GM12891 (cell line): ENCODE results near the gene AGXT2.

Experiments used
- POLR2A ChIP-seq: IDR thresholded peaks from 2 replicates; pipeline ENCODE4 v1.6.1; 2011; ENCODE audit warnings: low read depth, low read length, control low read depth
- POLR2AphosphoS5 ChIP-seq: IDR thresholded peaks from 2 replicates; pipeline ENCODE4 v1.6.1; 2011; ENCODE audit warnings: low read depth, low read length, control low read depth
- SPI1 ChIP-seq: IDR thresholded peaks from 2 replicates; pipeline ENCODE4 v1.6.1; 2011; ENCODE audit warnings: low read depth, low read length, control low read depth
- TAF1 ChIP-seq: IDR thresholded peaks from 2 replicates; pipeline ENCODE4 v1.6.1; 2011; ENCODE audit warnings: low read depth, low read length, control low read depth

GRCh38 chr5:35052838-35053237 is 5.1 kb upstream of the AGXT2 start:
- TF ChIP-seq POLR2A (no peak), TAF1 (no peak), POLR2AphosphoS5 (no peak), SPI1 (no peak)
